ENCODE results near the gene CELA3B.
"Not testable (repeated sequence)": the region's sequence is repeated elsewhere in the genome, so short reads cannot be mapped to it uniquely, and the experiment has no call there.

The CELA3B gene

GRCh38 chr1:21980515-21981220, 3.8 kb downstream of the CELA3B start:
- DNase-seq (ENCODE audit: low read depth): not testable (repeated sequence)

- DNase-seq (ENCODE audit: low read depth): not testable (repeated sequence)
These were observed 4.4 kb downstream of the CELA3B start for GRCh38 chr1:21981253-21981652.

- DNase-seq (ENCODE audit: low read depth): not testable (repeated sequence)
These were observed 5.3 kb downstream of the CELA3B start for GRCh38 chr1:21982122-21982521.

- DNase-seq (ENCODE audit: low read depth): not testable (repeated sequence)
These were observed 6.7 kb downstream of the CELA3B start for GRCh38 chr1:21983539-21983938.

GRCh38 chr1:21985893-21986292, 9.1 kb downstream of the CELA3B start:
- not testable (repeated sequence) for DNase-seq (ENCODE audit: low read depth)

GRCh38 chr1:21986386-21986785, 9.6 kb downstream of the CELA3B start:
- DNase-seq (ENCODE audit: low read depth): not testable (repeated sequence)

GRCh38 chr1:21989672-21990393, 13.0 kb downstream of the CELA3B start:
- not testable (repeated sequence) for DNase-seq (ENCODE audit: low read depth)

GRCh38 chr1:21992186-21992585, 15.4 kb downstream of the CELA3B start:
- DNase-seq (ENCODE audit: low read depth): not testable (repeated sequence)

- not testable (repeated sequence) for DNase-seq (ENCODE audit: low read depth)
These were observed 17.9 kb downstream of the CELA3B start for GRCh38 chr1:21994716-21995115.

GRCh38 chr1:21996663-21996970, 19.8 kb downstream of the CELA3B start:
- DNase-seq (ENCODE audit: low read depth): not testable (repeated sequence)

- DNase-seq (ENCODE audit: low read depth): not testable (repeated sequence)
These were observed 21.2 kb downstream of the CELA3B start for GRCh38 chr1:21997891-21998623.

GRCh38 chr1:21998624-21999294, 21.9 kb downstream of the CELA3B start:
- DNase-seq (ENCODE audit: low read depth): not testable (repeated sequence)

GRCh38 chr1:21999645-22000044, 22.8 kb downstream of the CELA3B start:
- DNase-seq (ENCODE audit: low read depth): not testable (repeated sequence)

GRCh38 chr1:22001409-22001808, 24.6 kb downstream of the CELA3B start, which contains the start of gene CELA3A:
CELA3A (plus strand) TSS chr1:22001657; CDS start chr1:22001675, 18 bp downstream.
- no peak for DNase-seq (ENCODE audit: low read depth)

GRCh38 chr1:22002461-22002860, 25.6 kb downstream of the CELA3B start:
- DNase-seq (ENCODE audit: low read depth): not testable (repeated sequence)

- DNase-seq (ENCODE audit: low read depth): not testable (repeated sequence)
These were observed 26.1 kb downstream of the CELA3B start for GRCh38 chr1:22002875-22003274.

GRCh38 chr1:22003959-22004358, 27.1 kb downstream of the CELA3B start:
- DNase-seq (ENCODE audit: low read depth): not testable (repeated sequence)

GRCh38 chr1:22005261-22006149, 28.7 kb downstream of the CELA3B start:
- not testable (repeated sequence) for DNase-seq (ENCODE audit: low read depth)

- not testable (repeated sequence) for DNase-seq (ENCODE audit: low read depth)
These were observed 29.9 kb downstream of the CELA3B start for GRCh38 chr1:22006736-22007135.

GRCh38 chr1:22007262-22007661, 30.4 kb downstream of the CELA3B start:
- DNase-seq (ENCODE audit: low read depth): not testable (repeated sequence)

- not testable (repeated sequence) for DNase-seq (ENCODE audit: low read depth)
These were observed 32.7 kb downstream of the CELA3B start for GRCh38 chr1:22009566-22009965.
